ENCODE results near the gene MAD1L1. TPM values are rescaled to one million over a fixed set of nuclear protein-coding genes. Genes with fewer than 3 reads are reported as not detected.

MAD1L1 gene
- total RNA-seq, 4 donors from 2014 or later: 21.0 to 49.7 (median 29.8) TPM

- no peak for TF ChIP-seq CTCF (IDR thresholded peaks at IDR 0.05; ENCODE audit: low read depth)
Measured at GRCh38 chr7:2120841-2121830, 111.6 kb downstream of the MAD1L1 start.

- no peak for TF ChIP-seq CTCF (IDR thresholded peaks at IDR 0.05; ENCODE audit: low read depth)
Measured at GRCh38 chr7:2120251-2120660, 112.5 kb downstream of the MAD1L1 start.

- no peak for TF ChIP-seq CTCF (IDR thresholded peaks at IDR 0.05; ENCODE audit: low read depth)
Measured at GRCh38 chr7:2118630-2119190, 114.0 kb downstream of the MAD1L1 start.

- no peak for TF ChIP-seq CTCF (IDR thresholded peaks at IDR 0.05; ENCODE audit: low read depth)
Measured at GRCh38 chr7:2118056-2118455, 114.7 kb downstream of the MAD1L1 start.

GRCh38 chr7:2117646-2118045, 115.1 kb downstream of the MAD1L1 start:
- TF ChIP-seq CTCF (IDR thresholded peaks at IDR 0.05; ENCODE audit: low read depth): no peak

GRCh38 chr7:2116989-2117591, 115.7 kb downstream of the MAD1L1 start:
- no peak for TF ChIP-seq CTCF (IDR thresholded peaks at IDR 0.05; ENCODE audit: low read depth)

GRCh38 chr7:2116448-2116810, 116.3 kb downstream of the MAD1L1 start:
- TF ChIP-seq CTCF (IDR thresholded peaks at IDR 0.05; ENCODE audit: low read depth): no peak
